NCI-H524 treated with DMSO at 0.1 percent for 48 hours (cell line): ENCODE data around the gene FXYD1.
"Not testable (repeated sequence)": the region's sequence is repeated elsewhere in the genome, so short reads cannot be mapped to it uniquely, and the experiment has no call there.

Experiments
- DNase-seq: peaks from one replicate; lab custom pipeline; 2025; lab: John Stamatoyannopoulos, UW

The FXYD1 gene

GRCh38 chr19:35125270-35125717 lies 13.3 kb upstream of the FXYD1 start:
- DNase-seq, result no peak

- no peak for DNase-seq
These were observed 12.6 kb upstream of the FXYD1 start for GRCh38 chr19:35125749-35126623.

- DNase-seq, result no peak
These were observed 12.0 kb upstream of the FXYD1 start for GRCh38 chr19:35126624-35126959.

GRCh38 chr19:35127871-35128270 lies 10.8 kb upstream of the FXYD1 start:
- no peak for DNase-seq

- no peak for DNase-seq
These were observed 10.1 kb upstream of the FXYD1 start for GRCh38 chr19:35128398-35129057.

- DNase-seq, result not testable (repeated sequence)
These were observed 8.8 kb upstream of the FXYD1 start for GRCh38 chr19:35129724-35130274.

GRCh38 chr19:35130761-35131720 lies 7.6 kb upstream of the FXYD1 start:
- DNase-seq, result no peak

GRCh38 chr19:35132254-35132653 lies 6.4 kb upstream of the FXYD1 start:
- no peak for DNase-seq

GRCh38 chr19:35133826-35134225 lies 4.8 kb upstream of the FXYD1 start:
- no peak for DNase-seq

- DNase-seq, result no peak
These were observed 3.9 kb upstream of the FXYD1 start, which contains the start of gene LGI4 for GRCh38 chr19:35134601-35135242. Gene LGI4 (minus strand): TSS chr19:35135059. CDS start chr19:35134680, 379 bp downstream.

- DNase-seq, result peak; percentile 28
These were observed 3.2 kb upstream of the FXYD1 start for GRCh38 chr19:35135389-35135909.

- no peak for DNase-seq
These were observed 2.4 kb upstream of the FXYD1 start for GRCh38 chr19:35136231-35136630.

GRCh38 chr19:35136977-35137702 lies 1.5 kb upstream of the FXYD1 start:
- DNase-seq, result no peak

GRCh38 chr19:35140207-35140961 lies 1.8 kb downstream of the FXYD1 start:
- no peak for DNase-seq

- no peak for DNase-seq
These were observed 2.6 kb downstream of the FXYD1 start for GRCh38 chr19:35140962-35141836.

- no peak for DNase-seq
These were observed 3.4 kb downstream of the FXYD1 start for GRCh38 chr19:35141837-35142605.

GRCh38 chr19:35142606-35143230 lies 4.1 kb downstream of the FXYD1 start:
- DNase-seq, result no peak
